Measurements from ENCODE around the gene SMC3. TPM values are rescaled to one million over a fixed set of nuclear protein-coding genes. Genes with fewer than 3 reads are reported as not detected.

SMC3 gene
- total RNA-seq, 1 donor from 2014 or later = 30.2 TPM

DNA sequence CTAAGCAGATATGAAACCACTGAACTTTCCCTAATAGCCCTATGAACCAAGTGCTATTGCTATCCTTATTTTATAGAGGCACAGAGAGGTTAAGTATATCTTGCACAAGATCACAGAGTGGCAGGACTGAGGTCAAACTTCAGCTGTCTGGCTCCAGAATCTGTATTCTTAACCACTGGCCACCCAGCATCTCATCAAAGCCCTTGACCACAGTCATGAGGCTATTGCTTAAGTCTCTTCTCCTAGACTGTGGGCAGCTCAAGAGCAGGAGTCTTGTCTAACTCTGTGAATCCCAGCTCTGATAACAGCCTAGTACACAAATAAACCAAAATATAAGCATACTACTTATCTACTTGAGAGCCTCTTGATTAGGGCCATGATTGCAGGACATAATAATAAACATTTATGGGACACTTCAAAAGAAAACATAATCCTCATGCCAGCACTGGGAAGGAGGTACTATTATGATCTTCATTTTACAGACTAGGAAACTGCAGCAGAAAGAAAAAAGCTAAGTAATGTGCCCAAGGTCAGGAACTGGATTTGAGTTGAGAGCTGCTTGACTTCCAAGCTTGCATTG is 22.4 kb upstream of the SMC3 start:
- DNase-seq (ENCODE audit: low spot score) = no peak

DNA sequence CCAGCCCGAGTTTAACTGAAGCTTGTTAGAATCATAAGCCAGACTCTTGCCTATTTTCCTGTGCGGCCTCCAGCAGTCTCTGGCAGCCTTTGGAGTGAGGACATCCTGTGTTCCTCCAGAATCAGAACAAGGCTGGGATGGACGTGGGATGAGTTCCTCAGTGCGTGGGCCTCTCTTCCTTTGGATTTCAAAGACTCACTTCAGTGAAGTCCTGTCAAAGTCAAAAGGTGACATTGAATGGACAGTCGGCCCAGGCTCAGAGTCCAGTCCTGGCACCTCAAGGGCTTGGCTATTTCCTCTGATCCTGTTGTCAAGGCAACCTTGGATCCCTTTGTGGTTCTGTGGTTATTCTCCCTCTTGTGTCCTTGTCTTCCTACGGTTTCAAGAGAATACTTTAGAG is 21.4 kb upstream of the SMC3 start:
- no peak for DNase-seq (ENCODE audit: low spot score)

DNA sequence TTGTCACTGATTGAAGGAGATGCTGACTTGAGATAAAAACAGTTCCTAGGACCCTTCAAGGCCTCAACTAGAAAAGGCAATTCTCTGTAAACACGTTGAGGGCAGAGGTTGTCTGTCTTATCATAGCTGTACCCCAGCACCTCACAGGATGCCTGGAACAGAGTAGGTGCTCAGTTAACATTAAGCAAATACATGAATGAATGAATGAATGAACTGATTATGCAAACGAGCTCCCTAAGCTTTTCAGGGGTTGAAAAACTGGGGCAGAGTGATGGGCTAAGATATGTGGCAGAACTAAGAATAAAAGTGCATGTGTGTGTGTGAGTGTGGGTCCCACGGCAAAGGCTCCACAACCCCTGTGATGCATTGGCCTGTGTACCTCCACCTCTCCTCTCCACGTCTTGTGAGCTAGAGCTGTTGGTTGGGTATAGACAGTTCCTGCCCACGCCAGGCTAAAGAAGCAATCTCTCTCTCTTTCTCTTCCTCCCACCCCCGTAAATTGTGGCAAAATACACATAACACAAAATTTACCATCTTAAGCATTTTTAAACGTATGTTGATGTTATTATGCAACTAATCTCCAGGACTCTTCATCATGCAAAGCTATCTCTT is 20.9 kb upstream of the SMC3 start:
- no peak for DNase-seq (ENCODE audit: low spot score)

DNA sequence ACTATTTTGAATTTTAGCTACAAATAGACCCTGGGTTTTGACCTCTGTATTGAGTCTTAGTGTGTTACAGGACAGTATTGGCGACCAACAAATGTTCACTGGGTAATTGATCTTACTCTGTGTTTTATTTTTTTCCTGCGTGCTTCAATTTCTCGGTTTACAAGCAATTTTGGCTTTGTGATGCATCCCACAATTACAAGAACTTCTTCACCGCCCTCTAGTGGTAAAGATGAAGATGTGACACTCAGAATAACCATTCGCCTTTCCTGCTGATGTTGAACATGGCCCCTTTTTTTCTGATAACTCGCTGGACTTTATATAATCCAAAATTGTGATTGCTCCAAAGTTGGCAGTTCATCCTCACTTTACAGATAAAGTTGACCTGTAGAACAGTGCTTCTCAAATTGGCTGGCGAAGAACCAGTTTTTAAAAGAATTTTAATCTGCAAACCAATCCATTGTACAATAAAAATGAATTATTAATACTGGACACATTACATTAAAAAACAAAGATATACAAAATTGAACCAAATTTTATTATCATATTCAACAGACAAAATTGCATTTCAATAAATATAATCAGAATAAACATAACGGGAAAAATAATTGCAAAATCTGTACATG is 20.2 kb upstream of the SMC3 start:
- DNase-seq (ENCODE audit: low spot score) = no peak

DNA sequence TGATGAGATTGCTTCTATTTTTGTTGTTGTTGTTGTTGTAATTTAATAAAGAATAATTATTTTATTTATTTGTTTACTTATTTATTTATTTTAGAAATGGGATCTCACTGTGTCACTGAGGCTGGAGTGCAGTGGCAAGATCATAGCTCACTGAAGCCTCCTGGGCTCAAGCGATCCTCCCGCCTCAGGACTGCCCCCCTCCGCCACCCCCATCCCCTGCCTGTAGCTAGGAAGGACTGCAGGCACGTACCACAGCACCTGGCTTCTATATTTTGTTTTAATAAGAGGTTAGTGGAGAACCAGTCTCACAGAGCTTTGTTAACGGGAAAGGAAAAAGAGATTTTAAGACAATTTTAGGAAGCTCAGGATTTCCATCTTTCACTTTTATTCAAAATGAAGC is 19.5 kb upstream of the SMC3 start:
- DNase-seq (ENCODE audit: low spot score) = no peak

DNA sequence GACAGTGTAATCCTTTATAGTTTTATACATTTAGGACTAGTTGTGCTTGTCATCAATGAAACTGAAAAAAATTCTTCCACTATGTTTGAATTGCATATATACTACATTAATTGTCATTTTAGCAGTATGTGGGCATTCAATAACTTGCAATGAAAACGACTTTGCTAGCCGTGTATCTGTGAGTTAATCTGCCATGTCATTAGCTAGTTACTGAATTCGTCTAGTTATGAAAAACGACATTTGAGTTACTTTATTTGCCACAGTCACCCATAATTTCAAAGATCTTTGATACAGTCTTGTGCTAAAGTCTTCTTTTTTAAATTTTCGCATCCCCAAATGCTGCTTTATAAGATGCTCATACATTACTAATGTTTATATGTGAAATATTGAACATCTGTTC is 18.3 kb upstream of the SMC3 start:
- no peak for DNase-seq (ENCODE audit: low spot score)

DNA sequence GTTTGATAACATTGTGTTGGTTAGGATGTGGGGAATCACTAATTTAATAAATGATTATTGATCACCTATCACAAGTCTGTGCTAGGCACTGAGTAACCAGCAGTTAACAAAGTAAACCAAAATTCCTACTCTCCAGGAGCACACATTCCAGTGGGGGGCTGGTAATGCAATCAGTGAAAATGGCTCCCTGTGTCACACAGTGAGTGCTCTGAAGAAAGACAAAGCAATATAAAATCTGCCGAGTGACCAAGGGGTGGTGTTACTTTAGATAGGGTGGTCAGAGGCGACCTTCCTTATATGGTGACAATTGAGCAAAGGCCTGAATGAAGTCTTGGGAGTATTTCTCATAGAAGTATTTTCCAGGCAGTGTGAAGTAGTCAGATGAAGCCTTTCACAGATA is 13.6 kb upstream of the SMC3 start:
- DNase-seq (ENCODE audit: low spot score) = no peak

DNA sequence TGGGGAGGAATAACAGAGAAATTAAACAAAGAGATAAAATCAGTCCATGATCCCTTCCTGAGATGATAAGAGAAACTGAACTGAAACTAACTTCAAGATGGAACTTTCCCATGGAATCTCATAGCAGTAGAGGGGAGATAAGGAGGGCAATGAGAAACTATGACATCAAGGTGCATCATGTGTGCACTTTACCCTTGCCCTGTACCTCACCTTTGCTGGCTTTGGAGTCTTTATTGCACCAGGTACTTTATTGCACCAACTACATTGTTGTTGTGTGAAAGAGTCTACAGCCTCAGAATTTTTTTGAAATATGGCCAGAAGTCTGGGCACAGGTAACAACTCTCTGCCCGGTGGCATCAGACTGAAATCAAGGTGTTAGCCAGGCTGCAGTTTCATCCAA is 11.2 kb upstream of the SMC3 start:
- DNase-seq (ENCODE audit: low spot score) = no peak

DNA sequence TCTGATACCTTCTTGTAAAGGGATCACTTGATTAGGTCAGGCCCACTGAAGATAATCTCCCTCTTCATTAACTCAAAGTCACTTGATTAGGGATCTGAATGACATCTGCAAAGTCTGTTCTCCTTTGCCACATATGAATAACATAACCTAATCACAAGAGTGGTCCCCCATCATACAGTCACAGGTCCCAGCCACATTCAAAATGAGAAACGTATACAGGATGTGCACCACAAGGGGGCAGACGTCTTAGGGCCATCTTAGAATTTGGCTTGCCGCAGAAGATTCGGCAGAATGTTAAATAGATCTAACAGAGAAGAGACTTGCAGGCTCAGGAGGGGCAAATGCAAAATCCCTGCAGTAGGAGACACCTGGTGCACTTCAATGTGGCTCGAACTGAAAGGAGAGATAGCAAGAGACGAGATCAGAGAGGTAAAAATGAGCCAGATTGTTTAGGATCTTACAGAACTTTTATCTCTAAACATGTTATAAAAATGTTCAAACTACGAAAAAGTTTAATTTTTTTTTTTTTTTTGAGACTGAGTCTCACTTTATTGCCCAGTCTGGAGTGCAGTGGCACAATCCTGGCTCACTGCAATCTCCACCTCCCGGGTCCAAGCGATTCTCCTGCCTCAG is 10.4 kb upstream of the SMC3 start:
- DNase-seq (ENCODE audit: low spot score) = no peak

DNA sequence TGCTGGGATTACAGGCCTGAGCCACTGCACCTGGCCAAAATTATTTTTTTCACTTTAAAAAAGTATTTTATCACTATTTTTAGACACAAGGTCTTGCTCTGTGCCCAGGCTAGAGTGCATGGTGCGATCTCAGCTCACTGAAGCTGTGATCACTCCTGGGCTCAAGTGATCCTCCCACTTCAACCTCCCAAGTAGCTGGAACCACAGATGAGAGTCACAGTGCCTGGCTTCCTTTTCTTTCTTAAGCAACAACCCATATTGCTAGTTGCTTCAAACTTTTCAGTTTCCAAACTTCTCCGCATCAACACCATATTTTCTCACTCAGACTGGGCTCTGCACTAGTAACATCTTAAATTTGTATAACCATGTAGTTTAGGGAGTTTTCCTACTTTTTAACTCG is 9.5 kb upstream of the SMC3 start:
- DNase-seq (ENCODE audit: low spot score) = no peak

DNA sequence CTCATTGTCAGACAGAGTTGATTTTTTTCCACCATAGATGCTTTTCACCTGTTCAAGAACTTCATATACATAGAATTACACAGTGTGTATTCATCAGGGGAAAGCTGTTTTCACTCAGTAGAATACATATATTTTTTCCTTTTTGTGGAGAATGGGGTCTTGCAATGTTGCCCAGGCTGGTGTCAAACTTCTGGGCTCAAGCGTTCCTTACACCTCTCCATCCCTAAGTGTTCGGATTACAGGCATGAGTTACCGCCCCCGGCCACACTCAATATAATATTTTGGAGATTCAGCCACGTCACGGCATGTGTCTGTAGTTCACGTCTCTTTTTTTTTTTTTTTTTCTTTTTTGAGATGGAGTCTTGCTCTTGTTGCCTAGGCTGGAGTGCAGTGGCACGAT is 7.5 kb upstream of the SMC3 start:
- DNase-seq (ENCODE audit: low spot score) = no peak

DNA sequence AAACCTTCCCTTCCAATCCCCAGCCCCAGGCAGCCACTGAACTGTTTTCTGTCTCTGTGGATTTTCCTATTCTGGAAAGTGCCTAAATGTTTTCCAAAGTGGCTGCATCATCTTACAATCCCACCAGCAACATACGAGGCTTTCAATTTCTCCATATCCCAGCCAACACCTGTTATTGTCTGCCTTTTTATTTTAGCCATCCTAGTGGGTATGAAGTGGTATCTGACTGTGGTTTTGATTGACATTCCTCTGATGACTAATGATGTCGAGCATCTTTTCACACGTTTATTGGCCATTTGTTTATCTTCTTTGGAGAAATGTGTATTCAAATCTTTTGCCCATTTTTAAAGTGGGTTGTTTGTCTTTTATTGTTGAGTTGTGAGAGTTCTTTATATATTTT is 6.2 kb upstream of the SMC3 start:
- DNase-seq (ENCODE audit: low spot score) = no peak

DNA sequence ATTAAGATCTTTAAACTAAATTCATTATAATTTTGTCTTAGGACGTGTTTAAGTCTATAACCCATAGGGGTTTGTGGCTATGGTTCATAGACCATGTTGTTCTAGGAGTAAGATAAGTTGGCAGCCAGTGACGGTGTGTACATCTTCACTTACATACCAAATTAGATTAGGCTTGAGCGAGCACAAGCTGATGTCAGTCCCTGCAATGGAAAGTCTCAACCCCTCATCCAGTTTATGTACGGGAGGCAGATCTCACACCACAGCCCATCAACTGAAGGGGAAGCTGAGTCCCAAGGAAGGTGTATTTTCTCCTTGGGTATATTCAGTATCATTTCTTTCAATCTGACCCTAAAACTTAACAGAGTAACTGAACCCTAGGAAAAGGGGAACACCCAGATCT is 5.1 kb upstream of the SMC3 start:
- DNase-seq (ENCODE audit: low spot score) = no peak

DNA sequence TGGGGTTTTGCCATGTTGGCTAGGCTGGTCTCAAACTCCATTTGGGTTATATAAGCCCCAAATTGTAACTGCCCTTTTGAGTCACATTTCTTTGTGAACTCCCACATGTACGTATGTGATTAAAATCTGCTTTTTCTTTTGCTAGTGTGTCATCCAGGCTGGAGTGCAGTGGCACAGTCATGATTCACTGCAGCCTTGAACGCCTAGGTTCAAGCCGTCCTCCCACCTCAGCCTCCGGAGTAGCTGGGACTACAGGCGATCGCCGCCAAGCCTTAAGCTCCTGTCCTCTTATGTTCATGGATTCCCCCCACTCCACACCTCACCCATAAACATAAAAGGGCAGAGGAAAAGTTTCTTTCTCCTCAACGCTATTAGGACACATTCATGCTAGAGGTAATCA is 4.4 kb upstream of the SMC3 start:
- no peak for DNase-seq (ENCODE audit: low spot score)

DNA sequence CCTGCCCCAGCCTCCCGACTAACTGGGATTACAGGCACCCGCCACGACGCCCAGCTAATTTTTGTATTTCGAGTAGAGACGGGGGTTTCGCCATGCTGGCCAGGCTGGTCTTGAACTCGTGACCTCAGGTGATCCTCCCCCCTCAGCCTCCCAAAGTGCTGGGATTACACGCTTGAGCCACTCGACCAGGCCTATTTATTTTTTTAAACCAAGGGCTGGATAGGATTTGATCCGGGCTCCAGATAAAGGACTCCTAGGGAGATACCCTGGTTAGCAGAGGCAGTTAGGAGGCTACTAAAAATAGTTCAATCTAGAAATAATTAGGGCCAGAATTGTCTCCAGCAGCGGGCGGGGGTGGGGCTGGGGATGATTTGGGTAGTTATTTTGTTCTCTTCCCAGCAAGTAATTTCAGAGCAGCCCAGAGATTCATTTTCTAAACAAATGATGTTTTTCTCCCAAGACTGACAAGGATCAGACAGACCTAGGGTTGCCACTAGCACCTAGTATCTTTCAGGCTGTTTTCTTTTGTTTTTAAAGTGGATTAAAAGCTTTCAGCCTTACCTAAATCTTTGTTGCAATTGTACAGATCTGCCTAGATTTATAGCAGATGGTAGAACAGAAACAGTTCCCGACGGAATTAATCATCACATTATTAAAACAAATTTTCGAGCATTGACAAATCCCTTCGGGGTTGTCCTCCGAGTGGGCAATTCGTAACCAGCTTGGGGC is 859 bp upstream of the SMC3 start:
- DNase-seq (ENCODE audit: low spot score) = no peak

DNA sequence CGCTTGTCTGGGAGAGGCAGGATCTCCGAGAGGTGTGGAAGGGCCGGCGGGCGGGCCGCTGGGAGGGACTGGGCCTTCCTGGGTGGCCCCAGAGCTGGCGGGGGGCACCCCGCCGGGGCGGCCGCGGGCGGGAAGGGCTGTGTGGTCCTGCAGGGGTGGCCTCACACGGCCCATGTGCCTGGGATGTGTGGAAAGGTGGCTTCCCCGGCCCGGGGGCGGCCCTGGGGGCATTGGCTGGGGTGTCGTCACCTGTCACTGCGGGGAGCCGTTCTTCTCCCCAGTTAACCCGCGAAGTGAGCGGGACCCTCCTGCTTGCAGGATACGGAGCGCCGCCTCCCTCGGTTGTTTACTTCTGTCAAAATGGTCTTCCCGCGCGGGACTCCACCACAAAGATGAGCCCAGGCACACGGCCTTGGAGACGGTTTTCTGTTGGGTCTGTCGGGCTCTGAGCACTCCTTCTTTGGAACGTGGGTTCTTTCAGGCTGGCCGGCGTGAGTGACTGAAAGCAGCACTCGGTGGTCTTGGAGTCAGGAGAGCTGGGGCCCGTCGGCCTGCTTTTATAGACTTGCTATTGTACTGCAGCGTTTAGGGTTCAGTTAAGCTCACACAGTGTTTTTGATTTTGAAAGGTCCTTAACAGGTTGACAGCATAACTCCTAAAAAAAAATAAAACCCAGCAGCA is 700 bp downstream of the SMC3 start:
- DNase-seq (ENCODE audit: low spot score) = no peak

DNA sequence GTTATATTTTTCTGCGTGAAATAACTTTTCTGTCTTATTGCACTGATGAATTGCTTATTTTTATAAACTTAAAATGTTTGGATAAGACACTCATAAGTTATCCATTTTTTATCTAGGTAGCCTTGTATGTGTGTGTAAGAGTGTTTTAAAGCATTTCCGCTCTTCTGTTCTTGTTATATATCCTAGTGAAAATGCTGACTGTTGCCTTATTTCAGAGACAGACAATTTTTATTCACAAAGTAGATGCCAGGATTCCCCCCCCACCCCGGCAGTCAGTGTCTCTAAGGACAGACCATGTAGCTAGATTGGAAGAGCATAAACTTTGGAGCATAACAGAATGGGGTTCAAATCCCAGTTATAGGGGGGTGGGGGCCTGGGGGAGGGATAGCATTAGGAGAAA is 1.6 kb downstream of the SMC3 start:
- no peak for DNase-seq (ENCODE audit: low spot score)

DNA sequence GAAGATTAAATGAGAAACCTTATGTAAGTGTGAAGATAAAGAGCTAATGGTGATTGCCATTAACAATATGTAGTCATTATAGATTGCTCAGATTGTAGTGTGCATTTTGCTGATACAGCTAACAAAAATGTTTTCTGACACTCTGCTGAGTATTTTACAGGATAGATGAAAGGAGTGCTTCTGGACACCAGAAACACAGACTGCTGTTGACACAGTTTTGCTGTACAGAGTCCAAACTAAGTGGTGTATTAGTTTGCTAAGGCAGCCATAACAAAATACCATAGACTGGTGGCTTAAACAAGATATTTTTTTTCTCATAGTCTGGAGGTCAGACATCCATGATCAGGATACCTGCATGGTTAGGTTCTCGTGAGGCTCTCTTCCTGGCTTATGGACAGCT is 2.2 kb downstream of the SMC3 start:
- DNase-seq (ENCODE audit: low spot score) = no peak

DNA sequence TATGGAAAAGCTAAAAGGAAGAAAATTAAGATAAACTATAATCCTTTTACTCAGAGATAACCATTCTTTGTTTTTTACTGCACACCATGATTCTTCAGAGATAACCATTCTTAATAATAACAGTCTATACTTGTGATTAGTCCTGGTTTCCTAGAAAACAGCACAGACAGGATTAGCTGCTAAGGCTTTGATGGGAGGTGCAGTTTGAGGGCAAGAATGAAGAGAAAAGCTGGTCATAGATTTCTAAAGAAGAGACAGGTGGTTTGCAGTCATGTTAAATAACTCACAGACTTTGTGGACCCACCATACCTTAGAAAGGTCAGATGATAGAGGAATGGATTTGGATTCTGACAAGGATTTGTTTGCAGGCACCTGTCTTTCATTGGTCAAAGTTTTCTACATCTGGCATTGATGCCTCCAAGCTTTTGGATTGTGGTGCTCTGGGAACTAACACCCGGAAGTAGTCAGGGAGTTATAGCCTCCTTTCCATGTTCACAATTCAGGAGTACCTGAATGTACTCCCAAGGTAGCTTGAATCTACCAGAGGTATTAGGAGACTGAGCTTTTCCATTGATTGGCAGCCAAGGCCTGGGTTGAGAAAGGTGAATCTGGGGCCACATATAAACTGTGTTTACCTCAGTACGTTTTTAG is 3.7 kb downstream of the SMC3 start:
- DNase-seq (ENCODE audit: low spot score) = no peak

DNA sequence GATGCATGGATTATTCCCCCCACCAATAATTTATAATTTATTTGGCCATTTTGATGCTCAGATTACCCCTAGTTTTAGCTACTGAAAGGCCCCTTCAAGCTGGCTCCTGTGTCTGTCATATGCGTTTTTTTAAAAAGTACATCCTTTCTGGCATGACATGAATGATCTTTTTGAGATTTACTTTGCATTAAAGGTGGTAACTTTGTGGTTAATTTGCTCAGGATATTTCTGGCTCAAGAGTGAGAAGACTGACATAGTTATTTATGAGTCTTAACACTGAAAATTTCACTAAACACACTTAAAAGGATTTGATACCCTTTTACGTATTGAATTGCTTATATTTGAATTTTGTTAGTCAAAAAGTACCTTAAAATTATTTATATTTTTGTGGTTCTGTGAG is 5.4 kb downstream of the SMC3 start:
- no peak for DNase-seq (ENCODE audit: low spot score)

DNA sequence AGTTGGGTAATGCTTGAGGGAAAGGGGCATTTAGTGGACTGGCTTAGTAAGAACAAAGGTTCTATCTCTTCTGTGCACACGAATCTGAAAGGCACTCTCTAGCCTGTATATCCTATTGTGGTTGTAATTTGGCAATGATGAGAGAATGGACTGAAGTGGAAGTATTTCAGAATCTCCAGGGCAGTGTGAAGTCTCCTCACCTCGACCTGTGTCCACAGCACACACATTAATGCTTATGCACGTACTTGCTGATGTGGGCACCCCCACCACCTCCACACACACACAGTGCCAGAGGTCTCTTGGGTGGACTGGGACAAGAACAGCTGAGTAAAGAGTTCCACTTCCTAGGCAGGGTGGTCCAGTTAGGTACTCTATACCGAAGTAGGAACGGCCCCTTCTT is 6.9 kb downstream of the SMC3 start:
- DNase-seq (ENCODE audit: low spot score) = no peak

DNA sequence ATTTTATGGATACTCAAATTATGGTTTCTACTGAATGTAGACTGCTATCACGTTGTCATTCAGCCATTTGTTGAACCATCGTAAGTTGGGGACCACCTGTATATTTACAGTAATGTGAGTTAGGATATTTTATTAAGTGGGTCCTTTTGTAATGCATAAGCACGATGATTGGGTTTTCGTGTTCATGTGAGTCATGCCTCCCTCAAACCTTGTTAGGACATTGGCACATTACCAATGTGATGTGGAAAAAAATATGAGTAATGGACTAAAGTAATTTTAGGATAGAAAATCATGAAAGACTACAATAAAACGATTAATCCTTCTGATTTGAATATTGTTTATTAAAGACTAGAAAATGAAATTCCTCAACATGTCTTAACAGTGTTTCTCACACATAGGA is 8.7 kb downstream of the SMC3 start:
- no peak for DNase-seq (ENCODE audit: low spot score)

Measured in ureter (tissue), 1 donor.